ENCODE data around the gene FBXO48. TPM values are rescaled to one million over a fixed set of nuclear protein-coding genes. Genes with fewer than 3 reads are reported as not detected.

Gene FBXO48
- total RNA-seq, 1 experiment from 2014 or later: 2.5 TPM

GRCh38 chr2:68466778-68467076 is 367 bp downstream of the FBXO48 start:
- TF ChIP-seq CTCF (IDR thresholded peaks at IDR 0.05; ENCODE audit: unreplicated experiment): no peak
- BruUV-seq (replicated peaks): TSS peak; percentile 77
- Mint-ChIP-seq H3K36me3 (ENCODE audit: insufficient read depth, unreplicated experiment) (peaks cover 23% of the 10 kb centered on the region), H3K9me3 (ENCODE audit: low read depth, unreplicated experiment) (no peaks in the 10 kb centered on the region), H3K27ac (ENCODE audit: unreplicated experiment) (peak overlapping the region; percentile 94), H3K27me3 (ENCODE audit: unreplicated experiment) (no peaks in the 10 kb centered on the region), H3K4me3 (ENCODE audit: low read depth, unreplicated experiment) (peak overlapping the region; percentile 93), H3K4me1 (ENCODE audit: low read depth, unreplicated experiment) (peaks cover 21% of the 10 kb centered on the region)
- intact Hi-C loops (cut with micrococcal nuclease; ENCODE audit: unreplicated experiment): loop anchor here (5.0 to 10.0 kb wide), 2 partner anchors 441 to 1192 kb away; no protein-coding TSS in a partner anchor
- CTCF ChIA-PET: interaction anchor here (0.6 to 1.4 kb wide), 7 partner anchors 21 to 441 kb away, joined by 3 to 16 read pairs (median 5); no protein-coding TSS in a partner anchor
- no peak for DNase-seq

GRCh38 chr2:68466361-68466777 is 725 bp downstream of the FBXO48 start:
- no peaks in the 10 kb centered on the region for H3K9me3 Mint-ChIP-seq (ENCODE audit: low read depth, unreplicated experiment)
- H3K27ac Mint-ChIP-seq (ENCODE audit: unreplicated experiment): peak overlapping the region; percentile 94
- no TSS peak for BruUV-seq (replicated peaks)
- no peak for TF ChIP-seq CTCF (IDR thresholded peaks at IDR 0.05; ENCODE audit: unreplicated experiment)
- H3K36me3 Mint-ChIP-seq (ENCODE audit: insufficient read depth, unreplicated experiment): peaks cover 23% of the 10 kb centered on the region
- peak overlapping the region; percentile 93 for H3K4me3 Mint-ChIP-seq (ENCODE audit: low read depth, unreplicated experiment)
- no peaks in the 10 kb centered on the region for H3K27me3 Mint-ChIP-seq (ENCODE audit: unreplicated experiment)
- CTCF ChIA-PET: interaction anchor here (0.6 to 1.4 kb wide), 7 partner anchors 129 to 442 kb away, joined by 3 to 16 read pairs (median 3); no protein-coding TSS in a partner anchor
- DNase-seq: peak; percentile 14
- peaks cover 21% of the 10 kb centered on the region for H3K4me1 Mint-ChIP-seq (ENCODE audit: low read depth, unreplicated experiment)
- intact Hi-C loops (cut with micrococcal nuclease; ENCODE audit: unreplicated experiment): loop anchor here (5.0 to 10.0 kb wide), 2 partner anchors 441 to 1192 kb away; no protein-coding TSS in a partner anchor

GRCh38 chr2:68465081-68465916 is 1.8 kb downstream of the FBXO48 start:
- no TSS peak for BruUV-seq (replicated peaks)
- Mint-ChIP-seq H3K27me3 (ENCODE audit: unreplicated experiment) (no peaks in the 10 kb centered on the region), H3K4me1 (ENCODE audit: low read depth, unreplicated experiment) (peaks cover 20% of the 10 kb centered on the region), H3K27ac (ENCODE audit: unreplicated experiment) (no peak overlapping the region), H3K9me3 (ENCODE audit: low read depth, unreplicated experiment) (no peaks in the 10 kb centered on the region), H3K36me3 (ENCODE audit: insufficient read depth, unreplicated experiment) (peaks cover 23% of the 10 kb centered on the region), H3K4me3 (ENCODE audit: low read depth, unreplicated experiment) (no peak overlapping the region)
- DNase-seq: no peak
- intact Hi-C loops (cut with micrococcal nuclease; ENCODE audit: unreplicated experiment): loop anchor here (5.0 to 10.0 kb wide), 2 partner anchors 442 to 1190 kb away; no protein-coding TSS in a partner anchor
- no peak for TF ChIP-seq CTCF (IDR thresholded peaks at IDR 0.05; ENCODE audit: unreplicated experiment)
- CTCF ChIA-PET: interaction anchor here (0.6 to 0.8 kb wide), 2 partner anchors 138 to 343 kb away, joined by 3 read pairs; no protein-coding TSS in a partner anchor

GRCh38 chr2:68464651-68465050 is 2.4 kb downstream of the FBXO48 start:
- BruUV-seq (replicated peaks): no TSS peak
- H3K4me3 Mint-ChIP-seq (ENCODE audit: low read depth, unreplicated experiment): no peak overlapping the region
- no peak for TF ChIP-seq CTCF (IDR thresholded peaks at IDR 0.05; ENCODE audit: unreplicated experiment)
- H3K36me3 Mint-ChIP-seq (ENCODE audit: insufficient read depth, unreplicated experiment): peaks cover 23% of the 10 kb centered on the region
- no peak for DNase-seq
- no peaks in the 10 kb centered on the region for H3K27me3 Mint-ChIP-seq (ENCODE audit: unreplicated experiment)
- CTCF ChIA-PET: no interaction called here
- intact Hi-C loops (cut with micrococcal nuclease; ENCODE audit: unreplicated experiment): loop anchor here (5.0 to 10.0 kb wide), 2 partner anchors 443 to 1190 kb away; no protein-coding TSS in a partner anchor
- H3K4me1 Mint-ChIP-seq (ENCODE audit: low read depth, unreplicated experiment): peaks cover 14% of the 10 kb centered on the region
- no peaks in the 10 kb centered on the region for H3K9me3 Mint-ChIP-seq (ENCODE audit: low read depth, unreplicated experiment)
- H3K27ac Mint-ChIP-seq (ENCODE audit: unreplicated experiment): no peak overlapping the region
